IPS-11a (cell line): ENCODE results near the gene AGXT.

Experiments used
- H3K4me3 ChIP-seq: one replicate; pipeline ENCODE4 v1.5.1; 2013; ENCODE audit warnings: low read depth, low read length, control low read depth

The AGXT gene

DNA sequence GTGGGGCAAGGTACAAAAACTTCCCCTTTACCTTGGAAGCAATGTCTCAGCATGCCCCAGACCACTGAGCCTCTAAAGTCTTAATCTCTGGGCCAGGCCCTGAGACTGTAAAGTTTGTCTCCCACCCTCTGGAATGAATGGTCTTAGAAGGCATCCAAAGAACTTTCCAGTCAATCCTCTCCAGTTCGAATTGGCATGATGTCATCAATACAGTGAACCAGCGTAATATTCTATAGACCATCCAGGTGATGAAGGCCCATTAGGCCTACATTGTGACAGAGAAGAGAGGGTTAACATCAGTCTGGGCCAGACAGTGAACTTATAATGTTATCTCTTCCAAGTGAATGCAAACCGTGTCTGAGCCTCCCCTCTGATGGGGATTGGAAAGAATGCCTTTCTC lies 16.1 kb downstream of the AGXT start:
- H3K4me3 ChIP-seq: no peak overlapping the region

DNA sequence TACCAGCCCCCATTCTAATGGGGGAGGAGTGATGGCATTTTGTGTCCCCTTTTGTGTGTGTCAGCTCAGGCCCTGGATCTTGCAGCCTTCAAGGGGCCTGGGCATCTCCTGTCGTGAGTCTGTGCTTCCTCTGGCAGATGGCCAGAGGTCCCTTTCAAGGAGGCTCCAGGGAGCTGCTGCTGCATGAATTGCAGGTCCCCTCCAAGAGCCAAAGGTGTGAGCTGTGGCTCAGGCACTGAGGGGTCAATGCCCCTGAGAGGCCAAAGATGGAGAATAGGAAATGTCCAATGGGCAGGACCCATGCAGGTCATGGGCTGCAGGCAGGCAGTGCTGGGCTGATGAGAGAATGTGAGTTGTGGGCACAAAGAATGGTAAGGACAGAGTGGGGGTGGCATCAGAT lies 16.9 kb downstream of the AGXT start:
- H3K4me3 ChIP-seq: no peak overlapping the region

DNA sequence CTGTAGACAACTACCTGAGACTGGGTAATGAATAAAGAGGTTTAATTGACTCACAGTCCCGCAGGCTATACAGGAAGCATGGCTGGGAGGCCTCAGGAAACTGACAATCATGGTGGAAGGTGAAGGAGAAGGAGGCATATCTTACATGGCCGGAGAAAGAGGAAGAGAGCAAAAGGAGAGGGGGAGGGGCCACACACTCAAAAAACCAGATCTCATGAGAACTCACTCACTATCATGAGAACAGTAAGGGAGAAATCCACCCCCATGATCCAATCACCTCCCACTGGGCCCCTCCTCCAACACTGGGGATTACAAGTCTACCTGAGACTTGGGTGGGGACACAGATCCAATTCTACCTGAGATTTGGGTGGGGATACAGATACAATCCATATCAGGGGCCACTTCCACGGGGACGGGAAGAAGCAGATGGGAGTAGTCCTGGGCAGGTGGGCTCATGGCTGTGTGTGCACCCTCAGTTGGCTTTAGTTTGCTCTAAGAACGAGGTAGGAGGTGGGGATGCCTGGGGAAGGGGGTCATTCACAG lies 17.5 kb downstream of the AGXT start:
- H3K4me3 ChIP-seq: no peak overlapping the region

DNA sequence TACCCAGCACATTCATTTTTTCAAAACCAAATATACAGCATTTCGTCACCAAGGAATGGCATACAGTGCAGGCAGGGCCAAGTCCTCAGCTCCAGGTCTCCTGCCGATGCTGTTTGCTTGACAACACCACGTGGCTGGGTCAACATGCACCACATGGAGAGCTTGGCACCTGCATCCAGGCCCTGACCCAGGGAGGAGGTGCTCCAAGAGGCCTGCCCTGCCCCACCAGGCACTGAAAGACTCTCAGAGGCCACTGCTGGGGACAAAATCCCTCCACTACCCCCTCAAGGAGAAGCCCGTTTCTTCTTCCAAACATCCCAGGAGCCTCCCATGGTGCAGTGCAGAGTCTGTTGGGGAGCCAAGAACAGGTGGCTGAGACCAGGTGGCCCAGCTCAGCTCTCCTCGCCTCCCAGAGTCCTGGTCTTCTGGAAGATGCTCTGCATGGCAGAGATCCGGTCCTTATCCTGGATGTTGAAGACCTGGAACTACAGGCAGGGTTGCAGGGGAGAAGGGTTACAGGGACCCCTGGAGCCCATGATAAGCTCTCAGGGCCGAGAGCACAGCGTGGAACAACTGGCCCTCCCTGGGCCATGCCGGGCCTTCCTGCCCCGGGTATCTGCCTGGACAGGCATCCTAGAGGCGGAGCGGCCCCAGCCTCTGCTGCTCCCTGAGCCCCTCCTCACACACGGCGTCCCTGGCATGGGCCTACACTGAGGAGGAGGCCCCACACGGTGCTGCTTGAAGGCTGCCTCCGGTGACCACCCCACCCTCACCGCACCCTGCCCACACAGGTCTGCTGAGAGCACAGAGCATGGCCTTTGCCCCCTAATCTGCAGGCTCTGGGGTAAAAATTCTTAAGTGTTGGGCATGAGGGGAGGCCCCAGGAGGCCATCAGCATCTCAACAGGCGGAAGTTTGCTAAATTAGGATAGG lies 18.3 kb downstream of the AGXT start:
- no peak overlapping the region for H3K4me3 ChIP-seq

DNA sequence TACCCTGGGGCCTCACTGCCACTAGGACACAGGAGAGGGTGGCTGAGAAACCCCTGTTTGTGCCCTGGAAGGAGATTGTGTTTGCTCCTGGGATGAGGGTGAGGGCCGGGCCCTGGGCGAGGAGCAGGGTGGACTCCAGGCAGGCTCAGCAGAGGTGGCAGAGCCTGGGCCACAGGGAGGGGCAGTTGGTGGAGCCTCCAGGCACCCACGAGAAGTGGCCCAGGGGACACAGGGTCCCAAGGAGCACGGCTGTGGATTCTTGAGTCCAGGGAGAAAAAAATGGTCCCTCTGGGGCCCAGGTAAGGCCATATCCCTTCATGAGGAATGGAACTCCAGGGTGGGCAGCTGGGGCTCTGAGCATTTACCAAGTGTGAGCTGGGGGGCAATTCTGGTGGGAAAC lies 19.0 kb downstream of the AGXT start:
- H3K4me3 ChIP-seq: no peak overlapping the region

DNA sequence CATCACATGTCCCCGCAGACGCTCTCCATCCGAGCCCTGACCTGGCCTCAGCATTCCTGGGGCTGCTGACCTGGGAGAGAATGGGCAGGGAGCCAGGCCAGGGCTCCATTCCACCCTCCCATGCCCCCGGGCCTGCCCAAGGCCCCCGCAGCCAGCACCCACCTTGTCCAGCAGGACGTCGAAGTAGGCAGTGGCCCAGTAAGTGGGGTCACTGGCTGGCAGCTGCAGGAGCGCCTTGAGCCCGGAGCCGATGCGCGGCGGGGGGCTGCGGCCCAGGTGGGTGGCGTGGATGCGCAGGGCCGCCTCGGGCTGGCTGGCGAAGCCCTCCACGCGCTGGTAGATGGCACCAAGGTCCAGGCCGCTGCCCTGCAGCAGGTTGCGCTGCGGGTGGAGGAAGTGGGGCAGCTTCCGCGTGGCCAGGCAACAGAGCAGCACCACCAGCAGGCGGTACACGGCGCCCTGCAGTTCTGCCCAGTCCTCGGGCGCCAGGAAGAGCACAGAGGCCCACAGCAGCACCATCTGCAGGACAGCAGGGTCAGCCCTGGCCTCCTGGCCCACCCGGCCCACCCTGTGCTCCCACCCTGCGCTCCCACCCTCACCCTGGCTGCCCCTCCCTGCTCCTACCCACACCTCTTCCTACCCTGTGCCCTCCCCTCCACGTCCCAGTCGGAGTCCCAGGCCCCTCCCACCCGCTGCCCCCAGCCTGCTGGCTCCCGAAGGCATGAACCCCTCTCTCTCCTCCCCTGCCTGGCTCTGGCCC lies 19.7 kb downstream of the AGXT start:
- no peak overlapping the region for H3K4me3 ChIP-seq

DNA sequence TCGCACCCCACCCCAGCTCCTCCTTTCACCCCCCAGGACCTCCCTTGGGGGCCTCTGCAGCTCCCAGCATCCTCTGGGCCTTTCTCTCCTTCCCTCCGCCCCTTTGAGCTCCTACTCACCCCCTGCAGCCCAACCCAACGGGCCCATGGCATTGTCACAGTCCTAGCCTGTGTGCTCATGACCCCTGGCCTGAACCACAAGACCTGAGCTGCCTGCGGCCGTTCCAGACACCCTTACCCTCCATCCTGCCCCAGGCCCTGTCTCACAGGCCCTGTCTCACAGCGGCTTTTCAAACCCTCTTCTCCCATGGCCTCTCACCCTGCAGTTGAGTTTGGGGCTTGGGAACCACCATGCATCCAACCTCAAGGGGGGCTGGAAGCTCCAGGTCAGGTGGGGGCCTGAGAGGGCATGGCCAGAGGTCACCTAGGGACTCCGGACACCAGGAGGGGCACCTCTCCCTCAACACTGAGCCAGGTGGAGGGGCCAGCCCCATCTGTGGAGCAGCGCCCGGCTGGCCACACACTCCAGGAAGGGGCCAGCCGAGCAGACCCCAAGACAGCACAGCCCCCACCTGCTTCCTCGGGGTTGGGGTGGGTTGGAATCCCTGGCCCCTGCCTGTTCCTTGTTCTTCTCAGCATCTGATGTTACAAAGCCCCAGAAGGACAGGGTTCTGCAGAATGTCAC lies 20.4 kb downstream of the AGXT start:
- no peak overlapping the region for H3K4me3 ChIP-seq

DNA sequence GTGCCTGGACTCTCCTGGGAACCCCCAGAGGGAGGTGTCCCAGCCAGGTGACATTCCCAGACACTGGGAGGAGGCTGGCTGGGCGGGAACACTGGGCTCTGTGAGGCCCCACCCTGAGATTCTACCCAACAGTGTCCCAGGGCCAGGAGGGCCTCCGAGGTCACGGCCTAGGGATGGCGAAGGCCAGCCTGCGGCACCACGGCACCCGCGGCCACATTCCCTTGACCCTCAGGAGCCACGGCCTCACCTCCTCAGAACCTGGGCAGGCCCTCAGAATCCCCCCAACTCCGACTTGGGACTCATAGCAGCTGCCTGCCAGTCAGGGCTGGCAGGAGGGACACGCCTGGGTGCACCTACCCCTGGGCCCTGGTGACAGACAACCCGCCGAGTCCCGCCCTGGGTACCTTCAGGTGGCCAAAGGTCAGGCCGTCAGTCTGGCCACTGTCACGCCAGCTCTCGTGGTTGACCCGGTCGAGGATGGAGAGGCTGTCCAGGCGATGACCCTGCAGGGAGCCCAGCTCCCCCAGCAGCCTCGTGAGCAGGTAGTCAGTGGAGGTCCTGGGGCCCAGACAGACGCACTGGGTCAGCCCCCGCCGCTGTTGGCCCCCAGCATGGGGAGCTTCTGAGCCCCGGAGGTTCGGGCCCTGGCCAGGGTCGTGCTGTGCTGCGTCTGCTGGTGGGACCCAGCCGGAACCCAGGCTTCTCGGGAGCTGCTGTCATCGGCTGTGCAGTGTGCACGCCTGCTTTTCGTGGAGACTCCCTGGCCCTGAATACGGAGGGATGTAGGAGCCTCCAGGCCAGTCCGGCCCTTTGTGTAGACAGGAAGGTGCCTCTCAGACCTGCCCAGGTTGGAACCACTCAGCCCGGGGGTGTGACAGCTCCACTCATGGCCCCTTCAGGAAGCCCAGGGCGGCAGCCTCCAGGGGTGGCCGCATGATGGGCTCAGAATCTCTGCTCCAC lies 21.3 kb downstream of the AGXT start:
- no peak overlapping the region for H3K4me3 ChIP-seq

DNA sequence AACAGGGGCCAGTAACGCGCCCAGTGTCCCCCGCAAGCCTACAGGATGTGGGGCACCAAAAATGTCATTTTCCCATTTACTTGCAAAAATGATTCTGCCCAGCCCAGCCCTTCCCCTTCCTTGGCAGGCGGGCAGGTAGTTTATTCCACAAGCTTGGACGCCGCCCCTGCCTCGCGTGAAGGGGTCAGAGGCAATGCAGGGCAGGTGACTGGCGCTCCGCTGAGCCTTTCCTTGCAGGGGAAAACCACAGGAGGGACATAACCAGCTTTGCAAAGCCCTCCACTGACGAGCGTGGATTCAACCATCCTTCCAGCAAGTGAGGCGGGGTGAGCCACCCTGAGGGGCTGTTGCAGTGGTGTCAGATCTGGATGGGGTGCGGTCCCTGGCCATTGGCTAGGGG lies 22.1 kb downstream of the AGXT start:
- H3K4me3 ChIP-seq: no peak overlapping the region

DNA sequence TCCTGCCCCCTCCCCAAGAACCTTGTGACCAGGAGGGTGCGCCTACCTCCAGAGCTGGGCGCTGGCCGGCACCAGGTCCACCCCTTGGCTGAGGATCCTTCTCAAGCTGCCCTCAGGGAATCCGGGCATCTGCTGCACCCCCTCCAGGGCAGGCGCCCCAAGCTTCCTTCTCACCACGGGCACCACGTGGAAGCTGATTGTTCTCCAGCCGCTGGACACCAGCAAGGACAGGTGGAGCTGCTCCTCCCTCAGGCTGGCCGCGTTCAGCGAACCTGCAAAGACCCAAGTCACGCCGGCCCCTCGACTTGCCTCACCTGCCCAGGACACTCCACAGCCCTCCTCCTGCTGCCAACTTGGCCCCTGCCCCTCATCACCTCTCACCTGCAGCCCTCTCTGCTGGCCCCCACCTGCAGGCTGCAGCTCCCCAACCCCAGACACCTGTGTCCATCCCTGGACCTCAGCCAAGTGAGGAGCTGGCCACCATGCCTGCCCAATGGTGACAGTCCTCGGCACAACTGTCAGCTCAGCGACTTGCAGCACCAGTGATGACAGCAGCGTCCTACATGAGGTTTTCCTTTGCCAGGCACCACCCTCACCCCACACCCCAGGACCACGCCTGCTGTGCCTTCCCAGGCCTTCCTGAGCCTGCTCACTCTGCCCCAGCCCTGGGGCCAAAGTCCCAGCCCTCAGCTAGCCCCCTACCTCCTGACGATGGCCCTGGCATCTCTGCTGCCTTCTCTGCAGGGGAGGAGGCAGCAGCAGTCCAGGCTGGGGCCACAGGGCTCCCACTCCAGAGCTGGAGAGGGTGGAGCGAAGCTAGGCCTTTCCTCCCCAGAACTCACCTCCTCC lies 23.1 kb downstream of the AGXT start:
- no peak overlapping the region for H3K4me3 ChIP-seq

DNA sequence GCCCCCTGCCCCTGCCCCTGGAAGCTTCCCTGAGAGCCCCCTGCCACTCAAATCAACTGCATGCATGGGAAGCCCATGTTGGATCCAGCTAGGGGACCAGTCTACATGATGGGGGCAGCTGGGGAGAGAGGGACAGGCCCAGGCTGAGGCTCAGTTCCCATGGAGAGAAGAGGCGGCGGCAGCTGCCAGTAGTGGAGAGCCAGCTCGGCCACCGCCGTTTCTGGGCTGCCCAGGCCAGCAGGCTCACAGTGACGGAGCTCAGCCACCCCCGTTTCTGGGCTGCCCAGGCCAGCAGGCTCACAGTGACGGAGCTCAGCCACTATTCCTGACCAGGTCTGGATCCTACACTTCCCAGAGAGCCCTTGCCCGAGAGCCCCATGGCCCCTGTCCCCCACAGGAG lies 23.7 kb downstream of the AGXT start:
- no peak overlapping the region for H3K4me3 ChIP-seq

DNA sequence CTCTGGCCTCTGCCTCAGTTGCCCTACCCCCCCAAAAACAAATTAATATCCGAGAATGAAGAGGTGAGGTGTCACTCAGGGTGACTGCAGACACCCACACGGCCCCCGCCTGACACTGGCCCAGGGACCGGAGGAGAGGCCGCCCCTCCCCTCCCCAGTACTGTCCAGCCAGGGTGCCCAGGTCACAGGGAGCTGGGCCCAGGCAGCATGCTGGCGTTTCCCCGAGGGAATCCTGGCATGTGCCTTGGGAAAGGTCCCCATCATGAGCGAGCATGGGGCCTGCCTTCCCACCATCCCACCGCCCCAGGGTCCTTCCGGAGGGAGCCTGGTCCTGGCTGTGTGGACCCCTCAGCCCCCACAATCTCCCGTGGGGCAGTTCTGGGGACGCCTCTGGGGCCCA lies 24.3 kb downstream of the AGXT start:
- H3K4me3 ChIP-seq: no peak overlapping the region

DNA sequence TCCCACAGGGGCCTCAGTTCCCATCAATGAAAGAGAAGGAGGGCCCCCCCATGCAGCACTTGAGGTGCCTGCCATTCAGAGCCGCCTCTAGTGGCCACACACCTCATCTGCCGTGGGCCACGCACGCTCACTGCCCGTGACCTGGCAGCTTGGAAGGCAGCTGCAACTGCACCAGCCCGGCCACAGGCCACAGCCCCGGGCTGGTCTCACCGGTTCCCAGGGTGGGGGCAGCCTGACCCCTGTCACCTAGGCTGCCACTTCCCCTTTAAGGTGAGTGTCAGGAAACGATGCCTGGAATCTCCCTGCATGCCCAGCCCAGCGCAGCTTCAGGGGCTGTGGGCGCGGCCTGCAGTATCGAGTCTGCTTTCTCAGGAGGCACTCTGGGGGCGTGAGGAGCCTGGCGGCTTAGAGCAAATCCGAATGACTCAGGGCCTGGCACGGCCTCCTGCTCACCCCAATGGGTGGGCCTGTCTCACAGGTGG lies 24.8 kb downstream of the AGXT start:
- no peak overlapping the region for H3K4me3 ChIP-seq

DNA sequence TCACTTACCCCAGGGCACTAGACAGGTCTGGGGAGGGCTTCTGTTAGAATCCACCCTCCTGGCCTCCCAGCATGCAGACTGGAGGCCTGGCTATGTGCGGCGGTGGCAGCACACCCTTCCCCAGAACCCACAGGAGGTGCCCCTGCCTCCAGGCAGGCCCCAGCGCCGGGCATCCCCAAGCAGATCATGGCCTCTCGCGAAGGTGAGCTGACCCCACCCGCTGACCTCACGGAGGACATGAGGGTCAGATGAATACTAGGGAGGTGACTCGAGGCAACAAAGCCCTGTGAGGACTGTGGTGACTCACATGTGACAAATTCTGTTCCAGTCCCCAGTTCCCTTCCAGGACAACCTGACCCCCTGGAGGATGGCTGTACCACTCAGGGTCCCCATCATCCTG lies 25.4 kb downstream of the AGXT start:
- no peak overlapping the region for H3K4me3 ChIP-seq

DNA sequence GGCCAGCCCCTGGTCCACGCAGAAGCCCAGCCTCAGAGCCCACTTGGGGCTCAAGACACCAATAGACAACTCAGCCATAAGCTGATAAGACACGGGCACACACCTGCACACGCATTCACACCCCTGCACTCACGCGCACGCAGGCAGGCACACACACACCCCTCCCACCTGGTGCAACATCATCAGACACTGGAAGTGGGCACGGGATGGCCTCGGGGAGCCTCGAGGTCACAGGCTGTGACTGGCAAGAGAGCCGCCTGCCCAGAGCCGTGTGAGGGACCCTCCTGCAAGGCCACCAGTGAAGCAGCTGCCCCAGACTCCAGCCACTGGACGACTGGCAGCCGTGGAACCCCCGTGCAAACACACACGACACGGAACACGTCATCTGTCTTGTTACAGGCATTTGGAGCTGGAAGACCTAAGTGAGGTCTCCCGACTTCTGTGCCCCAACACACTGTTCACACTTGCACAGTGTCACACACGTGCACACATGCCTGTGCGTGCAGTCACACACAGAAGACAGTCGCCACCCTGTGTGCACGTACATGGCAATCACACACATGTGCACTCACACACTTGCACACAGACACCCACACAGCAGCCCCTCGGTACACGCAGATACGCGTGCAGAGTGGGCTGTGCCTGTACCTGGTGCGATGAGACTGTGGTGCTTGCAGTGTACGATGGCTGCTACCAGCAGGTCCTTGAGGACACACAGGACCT lies 26.4 kb downstream of the AGXT start:
- no peak overlapping the region for H3K4me3 ChIP-seq

DNA sequence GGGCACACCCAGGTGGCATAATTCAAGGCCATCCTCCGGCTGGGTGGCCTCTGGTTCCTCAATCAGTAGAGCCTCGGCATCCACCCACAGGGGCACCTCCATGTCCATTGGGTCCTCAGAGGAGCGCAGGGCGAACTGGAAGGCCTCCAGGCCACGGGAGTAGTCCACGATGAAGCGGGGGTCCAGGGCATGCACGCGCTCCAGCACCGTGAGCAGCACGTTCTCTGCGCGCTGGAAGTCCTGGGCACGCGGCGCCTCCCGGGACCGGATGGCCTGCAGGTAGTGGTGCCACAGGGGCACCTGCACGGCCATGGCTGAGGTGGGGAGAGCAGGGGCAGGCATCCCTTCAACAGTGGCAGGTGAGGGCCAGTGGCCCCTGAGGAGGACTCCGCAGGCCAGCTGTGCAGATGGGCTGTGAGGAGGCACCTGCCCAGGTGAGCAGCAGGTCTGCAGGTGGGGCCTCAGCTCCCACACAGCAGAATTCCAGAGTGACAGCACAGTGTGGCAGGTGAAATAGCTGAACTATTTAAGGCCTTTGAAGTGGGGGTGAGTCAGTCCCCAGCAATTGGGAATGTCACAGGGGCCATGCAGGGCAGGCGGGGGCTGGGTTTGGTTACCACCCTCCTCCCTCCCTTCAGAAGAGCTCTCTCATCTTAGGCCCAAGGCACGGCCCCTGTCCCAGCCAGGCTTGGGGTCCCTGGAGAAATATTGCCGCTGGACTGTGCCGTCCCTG lies 27.2 kb downstream of the AGXT start, which contains the start of gene MAB21L4:
Gene MAB21L4, minus strand, starts transcription at position 501 of the 733 bp plus-strand sequence. Its CDS starts 159 bp downstream, at position 342.
- H3K4me3 ChIP-seq: no peak within 1 kb of the TSS

DNA sequence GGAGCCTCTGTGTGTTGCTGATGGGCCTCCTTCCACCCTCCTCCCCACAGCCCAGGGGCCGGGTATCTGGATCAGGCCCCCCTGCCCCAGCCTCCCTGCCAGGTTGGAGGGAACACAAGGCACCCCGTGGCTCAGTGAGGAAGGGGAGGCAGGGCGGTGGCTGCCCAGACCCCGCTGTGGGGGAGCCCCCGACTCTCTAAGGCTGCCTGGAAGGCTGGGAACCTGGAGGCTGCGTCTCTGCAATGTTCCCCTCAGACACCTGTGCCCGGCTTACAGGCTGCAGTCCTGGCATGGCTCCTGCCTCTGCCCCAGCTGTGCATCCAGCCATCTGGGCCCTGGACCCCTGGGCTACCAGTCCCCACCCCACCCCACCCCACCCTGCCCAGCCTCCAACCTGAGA lies 27.8 kb downstream of the AGXT start:
- H3K4me3 ChIP-seq: no peak overlapping the region
